C4-2B (cell line): ENCODE results near the gene TEX261.

ENCODE experiments used
- CTCF ChIP-seq: fragments of 450-650 bp; conservative IDR thresholded peaks from 2 replicates; pipeline ENCODE4 v1.5.1; 2017; ENCODE audit warnings: mild to moderate bottlenecking
- ZFX ChIP-seq: fragments of 450-650 bp; IDR thresholded peaks from 2 replicates; pipeline ENCODE4 v1.6.1; 2017

- TF ChIP-seq ZFX (no peak), CTCF (peak; percentile 13; the same call in 1 of the 2 replicates)
Observed at GRCh38 chr2:70995426-70995729, 705 bp upstream of the TEX261 start.
